Measurements from ENCODE around the gene TLR3.

TLR3 gene

GRCh38 chr4:186134257-186134656, 65.3 kb downstream of the TLR3 start:
- no peaks in the 10 kb centered on the region for H3K36me3 ChIP-seq (ENCODE audit: control insufficient read depth in 2 of 2, insufficient read depth in 1 of 2, low read length in 2 of 2)
- ChIA-PET POLR2A (no interaction called here), CTCF (interaction anchor here (0.8 to 4.7 kb wide), 2 partner anchors 11 to 66 kb away, joined by 3 to 30 read pairs; partner anchors contain the start of gene TLR3)
- no peak overlapping the region for H3K4me3 ChIP-seq (ENCODE audit: low read depth, low read length)
- H3K4me1 ChIP-seq (ENCODE audit: control insufficient read depth, insufficient read depth, low read length): no peaks in the 10 kb centered on the region
- TF ChIP-seq, protein P1, sequence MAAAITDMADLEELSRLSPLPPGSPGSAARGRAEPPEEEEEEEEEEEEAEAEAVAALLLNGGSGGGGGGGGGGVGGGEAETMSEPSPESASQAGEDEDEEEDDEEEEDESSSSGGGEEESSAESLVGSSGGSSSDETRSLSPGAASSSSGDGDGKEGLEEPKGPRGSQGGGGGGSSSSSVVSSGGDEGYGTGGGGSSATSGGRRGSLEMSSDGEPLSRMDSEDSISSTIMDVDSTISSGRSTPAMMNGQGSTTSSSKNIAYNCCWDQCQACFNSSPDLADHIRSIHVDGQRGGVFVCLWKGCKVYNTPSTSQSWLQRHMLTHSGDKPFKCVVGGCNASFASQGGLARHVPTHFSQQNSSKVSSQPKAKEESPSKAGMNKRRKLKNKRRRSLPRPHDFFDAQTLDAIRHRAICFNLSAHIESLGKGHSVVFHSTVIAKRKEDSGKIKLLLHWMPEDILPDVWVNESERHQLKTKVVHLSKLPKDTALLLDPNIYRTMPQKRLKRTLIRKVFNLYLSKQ (tag by site-specific recombination; IDR thresholded peaks at IDR 0.05; ENCODE audit: borderline replicate concordance): no peak
- TF ChIP-seq ZNF561 (tag by site-specific recombination; IDR thresholded peaks at IDR 0.05; ENCODE audit: borderline replicate concordance) (no peak), KLF1 (tag by site-specific recombination; IDR thresholded peaks at IDR 0.05) (no peak), SCRT1 (tag by site-specific recombination; IDR thresholded peaks at IDR 0.05; ENCODE audit: borderline replicate concordance) (no peak), GFI1B (tag by site-specific recombination; IDR thresholded peaks at IDR 0.05) (no peak), GLI2 (tag by site-specific recombination; IDR thresholded peaks at IDR 0.05; ENCODE audit: borderline replicate concordance, low read depth) (no peak), ZNF280C (tag by site-specific recombination; IDR thresholded peaks at IDR 0.05) (no peak), ZBTB44 (tag by site-specific recombination; IDR thresholded peaks at IDR 0.05) (no peak), ZFP41 (tag by site-specific recombination; IDR thresholded peaks at IDR 0.05; ENCODE audit: borderline replicate concordance) (no peak), ZNF585B (tag by site-specific recombination; IDR thresholded peaks at IDR 0.05) (no peak), ZNF785 (tag by site-specific recombination; IDR thresholded peaks at IDR 0.05) (no peak), ZNF777 (tag by site-specific recombination; IDR thresholded peaks at IDR 0.05; ENCODE audit: borderline replicate concordance) (no peak), ZNF146 (tag by site-specific recombination; IDR thresholded peaks at IDR 0.05) (no peak), ZNF791 (tag by site-specific recombination; IDR thresholded peaks at IDR 0.05) (no peak), ZNF335 (tag by site-specific recombination; conservative IDR thresholded peaks at IDR 0.05) (no peak), ZNF768 (tag by site-specific recombination; IDR thresholded peaks at IDR 0.05) (no peak), ZNF174 (tag by site-specific recombination; IDR thresholded peaks at IDR 0.05) (no peak)
- TF ChIP-seq, protein P2, sequence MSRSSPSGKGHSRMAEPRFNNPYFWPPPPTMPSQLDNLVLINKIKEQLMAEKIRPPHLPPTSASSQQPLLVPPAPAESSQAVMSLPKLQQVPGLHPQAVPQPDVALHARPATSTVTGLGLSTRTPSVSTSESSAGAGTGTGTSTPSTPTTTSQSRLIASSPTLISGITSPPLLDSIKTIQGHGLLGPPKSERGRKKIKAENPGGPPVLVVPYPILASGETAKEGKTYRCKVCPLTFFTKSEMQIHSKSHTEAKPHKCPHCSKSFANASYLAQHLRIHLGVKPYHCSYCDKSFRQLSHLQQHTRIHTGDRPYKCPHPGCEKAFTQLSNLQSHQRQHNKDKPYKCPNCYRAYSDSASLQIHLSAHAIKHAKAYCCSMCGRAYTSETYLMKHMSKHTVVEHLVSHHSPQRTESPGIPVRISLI (tag by site-specific recombination; IDR thresholded peaks at IDR 0.05): no peak
- TF ChIP-seq, protein P3, sequence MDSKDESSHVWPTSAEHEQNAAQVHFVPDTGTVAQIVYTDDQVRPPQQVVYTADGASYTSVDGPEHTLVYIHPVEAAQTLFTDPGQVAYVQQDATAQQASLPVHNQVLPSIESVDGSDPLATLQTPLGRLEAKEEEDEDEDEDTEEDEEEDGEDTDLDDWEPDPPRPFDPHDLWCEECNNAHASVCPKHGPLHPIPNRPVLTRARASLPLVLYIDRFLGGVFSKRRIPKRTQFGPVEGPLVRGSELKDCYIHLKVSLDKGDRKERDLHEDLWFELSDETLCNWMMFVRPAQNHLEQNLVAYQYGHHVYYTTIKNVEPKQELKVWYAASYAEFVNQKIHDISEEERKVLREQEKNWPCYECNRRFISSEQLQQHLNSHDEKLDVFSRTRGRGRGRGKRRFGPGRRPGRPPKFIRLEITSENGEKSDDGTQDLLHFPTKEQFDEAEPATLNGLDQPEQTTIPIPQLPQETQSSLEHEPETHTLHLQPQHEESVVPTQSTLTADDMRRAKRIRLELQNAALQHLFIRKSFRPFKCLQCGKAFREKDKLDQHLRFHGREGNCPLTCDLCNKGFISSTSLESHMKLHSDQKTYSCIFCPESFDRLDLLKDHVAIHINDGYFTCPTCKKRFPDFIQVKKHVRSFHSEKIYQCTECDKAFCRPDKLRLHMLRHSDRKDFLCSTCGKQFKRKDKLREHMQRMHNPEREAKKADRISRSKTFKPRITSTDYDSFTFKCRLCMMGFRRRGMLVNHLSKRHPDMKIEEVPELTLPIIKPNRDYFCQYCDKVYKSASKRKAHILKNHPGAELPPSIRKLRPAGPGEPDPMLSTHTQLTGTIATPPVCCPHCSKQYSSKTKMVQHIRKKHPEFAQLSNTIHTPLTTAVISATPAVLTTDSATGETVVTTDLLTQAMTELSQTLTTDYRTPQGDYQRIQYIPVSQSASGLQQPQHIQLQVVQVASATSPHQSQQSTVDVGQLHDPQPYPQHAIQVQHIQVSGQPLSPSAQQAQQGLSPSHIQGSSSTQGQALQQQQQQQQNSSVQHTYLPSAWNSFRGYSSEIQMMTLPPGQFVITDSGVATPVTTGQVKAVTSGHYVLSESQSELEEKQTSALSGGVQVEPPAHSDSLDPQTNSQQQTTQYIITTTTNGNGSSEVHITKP (tag by site-specific recombination; IDR thresholded peaks at IDR 0.05): no peak
- TF ChIP-seq, protein P4, sequence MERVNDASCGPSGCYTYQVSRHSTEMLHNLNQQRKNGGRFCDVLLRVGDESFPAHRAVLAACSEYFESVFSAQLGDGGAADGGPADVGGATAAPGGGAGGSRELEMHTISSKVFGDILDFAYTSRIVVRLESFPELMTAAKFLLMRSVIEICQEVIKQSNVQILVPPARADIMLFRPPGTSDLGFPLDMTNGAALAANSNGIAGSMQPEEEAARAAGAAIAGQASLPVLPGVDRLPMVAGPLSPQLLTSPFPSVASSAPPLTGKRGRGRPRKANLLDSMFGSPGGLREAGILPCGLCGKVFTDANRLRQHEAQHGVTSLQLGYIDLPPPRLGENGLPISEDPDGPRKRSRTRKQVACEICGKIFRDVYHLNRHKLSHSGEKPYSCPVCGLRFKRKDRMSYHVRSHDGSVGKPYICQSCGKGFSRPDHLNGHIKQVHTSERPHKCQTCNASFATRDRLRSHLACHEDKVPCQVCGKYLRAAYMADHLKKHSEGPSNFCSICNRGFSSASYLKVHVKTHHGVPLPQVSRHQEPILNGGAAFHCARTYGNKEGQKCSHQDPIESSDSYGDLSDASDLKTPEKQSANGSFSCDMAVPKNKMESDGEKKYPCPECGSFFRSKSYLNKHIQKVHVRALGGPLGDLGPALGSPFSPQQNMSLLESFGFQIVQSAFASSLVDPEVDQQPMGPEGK (tag by site-specific recombination; IDR thresholded peaks at IDR 0.05): no peak
- no peak overlapping the region for H3K27ac ChIP-seq (ENCODE audit: extremely low read depth, low read depth, low read length)
- no peaks in the 10 kb centered on the region for H3K9me3 ChIP-seq (ENCODE audit: control insufficient read depth, insufficient read depth, low read depth, low read length)
